Prostate gland (tissue), 2 donors: ENCODE data around the gene CPOX. TPM values are rescaled to one million over a fixed set of nuclear protein-coding genes. Genes with fewer than 3 reads are reported as not detected.
A peak's percentile ranks its signal among the peaks of the same experiment; 100 is the strongest.

Experiments used
- DNase-seq: peaks from one replicate; pipeline ENCODE4 v3.0.0-alpha.2; 2019; ENCODE audit warnings: low spot score
- H3K27ac ChIP-seq, 2 donors: fragments of 200-600 bp; sonication (generic); 2 replicates each; pipeline ENCODE4 v1.5.1; 2017 to 2019
- H3K27me3 ChIP-seq: fragments of 200-600 bp; sonication (generic); replicated peaks from 2 replicates; pipeline ENCODE4 v1.5.1; 2019; ENCODE audit not compliant: insufficient read depth
- H3K36me3 ChIP-seq, 2 donors: fragments of 200-600 bp; sonication (generic); 1 replicate in 1 of 2; 2 replicates in 1 of 2; pipeline versions ENCODE4 v1.5.1 to v1.8.1; 2017 to 2019
- H3K4me1 ChIP-seq: fragments of 200-600 bp; sonication (generic); replicated peaks from 2 replicates; pipeline ENCODE4 v1.5.1; 2019
- H3K4me3 ChIP-seq, 2 donors: fragments of 200-600 bp; sonication (generic); 2 replicates each; pipeline ENCODE4 v1.5.1; 2017 to 2019
- H3K9me3 ChIP-seq: fragments of 200-600 bp; sonication (generic); 2 replicates; pipeline ENCODE4 v1.5.1; 2017
- CTCF ChIP-seq, 4 experiments: fragments of 200-600 bp in 2 of 4; fragments of 450-650 bp in 2 of 4; sonication (generic) in 2 of 4; IDR thresholded peaks; 1 replicate in 3 of 4; 2 replicates in 1 of 4; pipeline ENCODE4 v1.5.1; 2016 to 2019; ENCODE audit warnings: antibody characterized with exemption in 4 of 4, mild to moderate bottlenecking in 2 of 4, moderate library complexity in 2 of 4
- POLR2A ChIP-seq: fragments of 450-650 bp; IDR thresholded peaks from one replicate; pipeline ENCODE4 v1.6.1; 2016; ENCODE audit warnings: antibody characterized with exemption, mild to moderate bottlenecking
- POLR2AphosphoS5 ChIP-seq: sonication (generic); formaldehyde crosslinking; IDR thresholded peaks from one replicate; pipeline ENCODE4 v1.6.1; 2017; ENCODE audit warnings: antibody characterized with exemption
- WGBS: methylation state at CpG from one replicate; pipeline ENCODE4 v1.1.5; 2018; 5-methylcytosine and 5-hydroxymethylcytosine counted together
- intact Hi-C: fragments of 100-400 bp; cut with DNase I; formaldehyde crosslinking; loops from one replicate; pipeline ENCODE4 v1.14.2; 2022
- total RNA-seq, 2 donors: library from RNA; depleted of rRNA; stranded (reverse); fragments of >200 nt; gene quantifications; one replicate each; pipeline ENCODE4 v1.1.0, GENCODE V29; 2016

CPOX gene
- total RNA-seq, 2 donors from 2014 or later: 25.3 to 25.6 TPM

- intact Hi-C loops: no loop called here
Measured at GRCh38 chr3:98573181-98573728, 20.2 kb downstream of the CPOX start.

GRCh38 chr3:98568402-98568801 lies 25.0 kb downstream of the CPOX start:
- no peaks in the 10 kb centered on the region for H3K27me3 ChIP-seq
- H3K4me1 ChIP-seq: no peaks in the 10 kb centered on the region
- H3K36me3 ChIP-seq: no peaks in the 10 kb centered on the region
- H3K9me3 ChIP-seq: no peaks in the 10 kb centered on the region
- H3K27ac ChIP-seq: no peak overlapping the region
- DNase-seq: no peak
- 85% methylated on average over 3 of the region's 3 CpGs for WGBS
- TF ChIP-seq POLR2AphosphoS5 (no peak), POLR2A (no peak), CTCF (IDR thresholded peaks at IDR 0.05) (no peak)
- no peak overlapping the region for H3K4me3 ChIP-seq
- intact Hi-C loops: no loop called here

More at GRCh38 chr3:98573181-98573728, 20.2 kb downstream of the CPOX start:
- DNase-seq: no peak
- Histone ChIP-seq H3K9me3 (no peaks in the 10 kb centered on the region), H3K27me3 (no peaks in the 10 kb centered on the region), H3K27ac (no peak overlapping the region), H3K36me3 (no peaks in the 10 kb centered on the region), H3K4me3 (no peak overlapping the region), H3K4me1 (no peaks in the 10 kb centered on the region)
- 40% methylated on average over 2 of the region's 2 CpGs for WGBS
- TF ChIP-seq CTCF (IDR thresholded peaks at IDR 0.05) (peak in 2 of 4 experiments; percentile 10 to 23), POLR2A (no peak)

- H3K27me3 ChIP-seq: no peaks in the 10 kb centered on the region
- H3K4me3 ChIP-seq: no peak overlapping the region
- no peaks in the 10 kb centered on the region for H3K9me3 ChIP-seq
- no peaks in the 10 kb centered on the region for H3K4me1 ChIP-seq
- intact Hi-C loops: no loop called here
- H3K27ac ChIP-seq: no peak overlapping the region
- no peak for DNase-seq
- TF ChIP-seq POLR2AphosphoS5: no peak
- TF ChIP-seq POLR2A: no peak
- no peak for TF ChIP-seq CTCF (IDR thresholded peaks at IDR 0.05)
- H3K36me3 ChIP-seq: no peaks in the 10 kb centered on the region
- WGBS: 81% methylated on average over 2 of the region's 2 CpGs
Measured at GRCh38 chr3:98567666-98568270, 25.6 kb downstream of the CPOX start.

- intact Hi-C loops: no loop called here
- H3K36me3 ChIP-seq: no peaks in the 10 kb centered on the region
- WGBS: 58% methylated on average over 6 of the region's 6 CpGs
- DNase-seq: no peak
- no peaks in the 10 kb centered on the region for H3K27me3 ChIP-seq
- no peak overlapping the region for H3K27ac ChIP-seq
- H3K9me3 ChIP-seq: no peaks in the 10 kb centered on the region
- TF ChIP-seq CTCF (IDR thresholded peaks at IDR 0.05) (no peak), POLR2A (no peak)
- H3K4me1 ChIP-seq: no peaks in the 10 kb centered on the region
- no peak overlapping the region for H3K4me3 ChIP-seq
Measured at GRCh38 chr3:98565843-98566242, 27.6 kb downstream of the CPOX start.

- Histone ChIP-seq H3K36me3 (no peaks in the 10 kb centered on the region), H3K27ac (no peak overlapping the region), H3K9me3 (no peaks in the 10 kb centered on the region), H3K4me3 (no peak overlapping the region), H3K4me1 (no peaks in the 10 kb centered on the region), H3K27me3 (no peaks in the 10 kb centered on the region)
- WGBS: 18% methylated on average over 3 of the region's 3 CpGs
- DNase-seq: no peak
- TF ChIP-seq POLR2AphosphoS5: no peak
- no peak for TF ChIP-seq POLR2A
- no peak for TF ChIP-seq CTCF (IDR thresholded peaks at IDR 0.05)
- intact Hi-C loops: no loop called here
Measured at GRCh38 chr3:98565237-98565643, 28.2 kb downstream of the CPOX start.
